NOMO-1 treated with DMSO at 0.1 percent for 48 hours (cell line): ENCODE measurements around the gene MYB.
A peak's percentile ranks its signal among the peaks of the same experiment; 100 is the strongest.
"Not testable (repeated sequence)": the region's sequence is repeated elsewhere in the genome, so short reads cannot be mapped to it uniquely, and the experiment has no call there.

Experiments used
- DNase-seq: peaks from one replicate; lab custom pipeline; 2025; ENCODE audit not compliant: unreplicated experiment; lab: John Stamatoyannopoulos, UW

MYB gene

GRCh38 chr6:135162678-135163439 lies 18.2 kb upstream of the MYB start:
- DNase-seq: no peak

GRCh38 chr6:135163440-135163738 lies 17.7 kb upstream of the MYB start:
- DNase-seq: no peak

- not testable (repeated sequence) for DNase-seq
Observed at GRCh38 chr6:135164387-135164786, 16.7 kb upstream of the MYB start.

GRCh38 chr6:135165031-135165430 lies 16.1 kb upstream of the MYB start:
- DNase-seq: no peak

GRCh38 chr6:135166515-135166914 lies 14.6 kb upstream of the MYB start:
- no peak for DNase-seq

- DNase-seq: no peak
Observed at GRCh38 chr6:135167617-135168016, 13.5 kb upstream of the MYB start.

GRCh38 chr6:135168766-135169165 lies 12.3 kb upstream of the MYB start:
- DNase-seq: no peak

- DNase-seq: no peak
Observed at GRCh38 chr6:135170238-135170637, 10.9 kb upstream of the MYB start.

GRCh38 chr6:135170849-135171248 lies 10.3 kb upstream of the MYB start:
- no peak for DNase-seq

- no peak for DNase-seq
Observed at GRCh38 chr6:135173242-135173988, 7.7 kb upstream of the MYB start.

- no peak for DNase-seq
Observed at GRCh38 chr6:135173989-135174484, 7.1 kb upstream of the MYB start.

- no peak for DNase-seq
Observed at GRCh38 chr6:135176058-135176457, 5.0 kb upstream of the MYB start.

GRCh38 chr6:135176464-135176863 lies 4.6 kb upstream of the MYB start:
- DNase-seq: peak; percentile 92

GRCh38 chr6:135179372-135179771 lies 1.7 kb upstream of the MYB start:
- no peak for DNase-seq

- DNase-seq: peak; percentile 28
Observed at GRCh38 chr6:135179920-135180541, 1.1 kb upstream of the MYB start.

GRCh38 chr6:135181333-135182070 lies 394 bp downstream of the MYB start:
- DNase-seq: no peak

GRCh38 chr6:135182071-135183001 lies 1.2 kb downstream of the MYB start:
- DNase-seq: no peak

GRCh38 chr6:135183002-135183531 lies 2.0 kb downstream of the MYB start:
- peak; percentile 67 for DNase-seq

- DNase-seq: peak; percentile 94
Observed at GRCh38 chr6:135183532-135184440, 2.7 kb downstream of the MYB start.
